Upper lobe of left lung (tissue), 6 donors: Measurements from ENCODE around the gene RASGRF2. TPM values are rescaled to one million over a fixed set of nuclear protein-coding genes. Genes with fewer than 3 reads are reported as not detected.

Experiments
- ATAC-seq, 2 donors: fragments of 200-7000 bp; cut with Tn5 transposase; one replicate each; pipeline ENCODE4 v1.9.1; 2022; ENCODE audit warnings: mild to moderate bottlenecking in 2 of 2, moderate library complexity in 2 of 2; ENCODE audit not compliant: low FRiP score in 2 of 2
- DNase-seq, 2 donors: peaks; one replicate each; pipeline ENCODE4 v3.0.0-alpha.2; 2019 to 2020
- H3K27ac ChIP-seq, 4 donors: fragments of 200-600 bp; sonication (generic); one replicate each; pipeline ENCODE4 v1.5.1; 2016 to 2019
- H3K27me3 ChIP-seq, 4 donors: fragments of 200-600 bp; sonication (generic); one replicate each; pipeline ENCODE4 v1.5.1; 2017 to 2019
- H3K36me3 ChIP-seq, 4 donors: fragments of 200-600 bp; sonication (generic); one replicate each; pipeline ENCODE4 v1.5.1; 2016 to 2019
- H3K4me1 ChIP-seq, 4 donors: fragments of 200-600 bp; sonication (generic); one replicate each; pipeline ENCODE4 v1.5.1; 2018 to 2019
- H3K4me3 ChIP-seq, 4 donors: fragments of 200-600 bp; sonication (generic); one replicate each; pipeline ENCODE4 v1.5.1; 2017 to 2019; ENCODE audit warnings: mild to moderate bottlenecking in 2 of 4, moderate library complexity in 1 of 4
- H3K9me3 ChIP-seq, 4 donors: fragments of 200-600 bp; sonication (generic); one replicate each; pipeline ENCODE4 v1.5.1; 2018 to 2019
- EP300 ChIP-seq, 4 donors: sonication (generic); formaldehyde crosslinking; IDR thresholded peaks; one replicate each; pipeline ENCODE4 v1.5.1; 2017; ENCODE audit warnings: antibody characterized with exemption in 4 of 4, control low read depth in 2 of 4
- POLR2A ChIP-seq, 4 donors: fragments of 450-650 bp; IDR thresholded peaks; one replicate each; pipeline ENCODE4 v1.5.1; 2016 to 2017; ENCODE audit warnings: antibody characterized with exemption in 4 of 4, mild to moderate bottlenecking in 2 of 4
- POLR2AphosphoS5 ChIP-seq, 2 donors: sonication (generic); formaldehyde crosslinking; IDR thresholded peaks; one replicate each; pipeline ENCODE4 v1.5.1; 2017; ENCODE audit warnings: antibody characterized with exemption in 2 of 2
- WGBS, 2 donors: methylation state at CpG; one replicate each; pipeline ENCODE4 v1.1.5; 2017 to 2018; 5-methylcytosine and 5-hydroxymethylcytosine counted together
- total RNA-seq, 6 donors: library from RNA; depleted of rRNA in 4 of 6; stranded (reverse); fragments of >200 nt in 4 of 6; gene quantifications; one replicate each; pipeline versions ENCODE4 v1.1.0 to v1.2.1, GENCODE V29; 2016 to 2021
- TF ChIP-seq, protein P1 (sequence below), 6 experiments: fragments of 450-650 bp in 4 of 6; fragments of 200-600 bp in 2 of 6; sonication (generic) in 2 of 6; IDR thresholded peaks; one replicate each; pipeline ENCODE4 v1.5.1; 2016 to 2019; ENCODE audit warnings: antibody characterized with exemption in 6 of 6
- donor health status: DM: no; HTN: no; CAD: no; lungs with moderate emphysema.
- donor health status: DM: no; HTN: yes; CAD: no; lungs with severe emphysema.

Gene RASGRF2
- total RNA-seq, 6 donors from 2014 or later = 1.5 to 10.5 (median 4.9) TPM

DNA sequence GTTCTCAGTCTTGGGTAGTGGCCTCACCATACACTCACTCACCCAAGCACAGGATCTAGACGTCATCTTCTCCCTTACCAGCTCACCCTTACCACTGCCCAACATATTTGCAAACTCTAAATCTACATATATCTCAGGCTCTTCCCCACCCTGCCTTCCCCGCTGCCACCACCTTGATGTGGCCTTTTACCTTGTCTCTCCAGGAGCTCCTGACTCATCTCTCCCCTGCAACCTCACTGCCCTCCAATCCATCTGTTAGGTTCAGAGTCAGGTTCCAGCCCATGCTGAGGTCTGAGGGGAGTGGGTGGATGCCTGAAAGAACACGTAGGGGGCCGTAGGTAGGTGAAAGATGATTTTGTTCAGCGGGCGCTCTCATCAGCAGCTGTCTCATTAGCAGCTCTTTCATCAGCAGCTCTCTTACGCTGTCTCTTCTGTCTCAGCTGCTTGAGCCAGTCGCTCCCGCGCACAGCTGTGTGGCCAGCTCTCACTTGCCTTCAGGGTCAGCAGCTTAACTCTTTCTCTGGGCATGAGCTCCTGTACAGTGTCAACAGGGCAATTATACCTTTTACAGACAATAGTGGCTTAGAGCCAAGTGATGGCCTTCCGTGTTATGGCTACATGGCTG, 249.8 kb downstream of the RASGRF2 start:
- Histone ChIP-seq H3K36me3 (no peaks in the 10 kb centered on the region), H3K27ac (no peak overlapping the region), H3K9me3 (no peaks in the 10 kb centered on the region), H3K4me3 (no peak overlapping the region), H3K27me3 (no peaks in the 10 kb centered on the region), H3K4me1 (no peaks in the 10 kb centered on the region)
- DNase-seq = no peak
- whole genome bisulfite sequencing, 2 donors = 86 to 89% methylated on average over 11 of the region's 11 CpGs
- no peak for ATAC-seq
- TF ChIP-seq POLR2AphosphoS5 (IDR thresholded peaks at IDR 0.05) (no peak), EP300 (IDR thresholded peaks at IDR 0.05) (no peak), POLR2A (IDR thresholded peaks at IDR 0.05) (no peak)
- TF ChIP-seq, protein P1, sequence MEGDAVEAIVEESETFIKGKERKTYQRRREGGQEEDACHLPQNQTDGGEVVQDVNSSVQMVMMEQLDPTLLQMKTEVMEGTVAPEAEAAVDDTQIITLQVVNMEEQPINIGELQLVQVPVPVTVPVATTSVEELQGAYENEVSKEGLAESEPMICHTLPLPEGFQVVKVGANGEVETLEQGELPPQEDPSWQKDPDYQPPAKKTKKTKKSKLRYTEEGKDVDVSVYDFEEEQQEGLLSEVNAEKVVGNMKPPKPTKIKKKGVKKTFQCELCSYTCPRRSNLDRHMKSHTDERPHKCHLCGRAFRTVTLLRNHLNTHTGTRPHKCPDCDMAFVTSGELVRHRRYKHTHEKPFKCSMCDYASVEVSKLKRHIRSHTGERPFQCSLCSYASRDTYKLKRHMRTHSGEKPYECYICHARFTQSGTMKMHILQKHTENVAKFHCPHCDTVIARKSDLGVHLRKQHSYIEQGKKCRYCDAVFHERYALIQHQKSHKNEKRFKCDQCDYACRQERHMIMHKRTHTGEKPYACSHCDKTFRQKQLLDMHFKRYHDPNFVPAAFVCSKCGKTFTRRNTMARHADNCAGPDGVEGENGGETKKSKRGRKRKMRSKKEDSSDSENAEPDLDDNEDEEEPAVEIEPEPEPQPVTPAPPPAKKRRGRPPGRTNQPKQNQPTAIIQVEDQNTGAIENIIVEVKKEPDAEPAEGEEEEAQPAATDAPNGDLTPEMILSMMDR (IDR thresholded peaks at IDR 0.05) = no peak

DNA sequence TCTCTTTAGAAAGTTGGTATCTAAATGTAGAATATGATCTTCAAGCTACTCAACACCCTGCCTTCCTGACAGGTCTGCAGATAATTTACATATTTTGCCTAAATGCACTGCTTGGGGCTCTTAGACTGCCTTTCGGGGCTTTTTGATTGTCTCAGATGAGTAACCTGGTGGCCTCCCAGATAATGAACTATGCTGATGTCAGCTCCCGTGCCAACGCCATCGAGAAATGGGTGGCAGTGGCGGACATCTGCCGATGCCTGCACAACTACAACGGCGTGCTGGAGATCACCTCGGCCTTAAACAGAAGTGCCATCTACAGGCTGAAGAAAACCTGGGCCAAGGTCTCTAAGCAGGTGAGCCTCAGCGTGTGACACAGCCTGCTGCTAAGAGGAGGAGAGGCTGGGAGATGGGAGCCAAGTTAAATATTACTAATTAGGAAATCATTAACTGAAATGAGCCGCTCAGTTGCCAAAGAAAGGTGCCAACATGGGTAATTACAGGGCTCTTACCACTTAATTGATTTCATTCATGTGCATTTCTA, 252.1 kb downstream of the RASGRF2 start:
- DNase-seq (peak in 1 of 2 donors; percentile 69), ATAC-seq (no peak)
- Histone ChIP-seq H3K9me3 (no peaks in the 10 kb centered on the region), H3K27me3 (no peaks in the 10 kb centered on the region), H3K4me1 (no peaks in the 10 kb centered on the region), H3K36me3 (no peaks in the 10 kb centered on the region), H3K4me3 (no peak overlapping the region), H3K27ac (no peak overlapping the region)
- WGBS, 2 donors = 74 to 88% methylated on average over 11 of the region's 11 CpGs
- TF ChIP-seq POLR2A (IDR thresholded peaks at IDR 0.05) (no peak), POLR2AphosphoS5 (IDR thresholded peaks at IDR 0.05) (no peak), EP300 (IDR thresholded peaks at IDR 0.05) (no peak)
- TF ChIP-seq, protein P1 (IDR thresholded peaks at IDR 0.05) = no peak

DNA sequence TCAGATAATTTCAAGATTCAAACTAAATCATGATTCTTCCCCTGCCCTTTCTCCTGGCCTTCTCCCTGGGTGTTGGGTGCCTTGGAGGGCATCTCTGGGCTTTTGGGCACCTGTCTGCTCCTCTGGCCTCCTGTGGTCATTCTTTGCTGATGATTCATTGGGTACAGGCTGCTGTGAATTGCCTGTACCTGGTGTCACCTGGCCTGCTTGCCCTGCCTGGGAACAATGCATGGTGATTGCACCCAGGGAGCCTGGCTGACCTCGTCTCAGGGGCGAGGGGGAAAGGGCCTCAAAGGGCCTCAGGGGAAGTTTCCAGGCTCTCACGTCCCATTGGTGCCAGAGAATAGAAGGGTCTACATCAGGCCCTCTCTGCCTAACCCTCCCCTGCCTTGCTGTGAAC, 252.9 kb downstream of the RASGRF2 start:
- Histone ChIP-seq H3K4me3 (no peak overlapping the region), H3K36me3 (no peaks in the 10 kb centered on the region), H3K27me3 (no peaks in the 10 kb centered on the region), H3K9me3 (no peaks in the 10 kb centered on the region), H3K27ac (no peak overlapping the region), H3K4me1 (no peaks in the 10 kb centered on the region)
- DNase-seq (peak in 1 of 2 donors; percentile 32), ATAC-seq (no peak)
- 80 to 83% methylated on average over 1 of the region's 3 CpGs for WGBS, 2 donors
- TF ChIP-seq POLR2AphosphoS5 (IDR thresholded peaks at IDR 0.05) (no peak), EP300 (IDR thresholded peaks at IDR 0.05) (no peak), POLR2A (IDR thresholded peaks at IDR 0.05) (no peak)
- TF ChIP-seq, protein P1 (IDR thresholded peaks at IDR 0.05) = no peak

GRCh38 chr5:81214848-81215247, 254.7 kb downstream of the RASGRF2 start:
- Histone ChIP-seq H3K4me3 (no peak overlapping the region), H3K27me3 (no peaks in the 10 kb centered on the region), H3K9me3 (no peaks in the 10 kb centered on the region), H3K36me3 (no peaks in the 10 kb centered on the region), H3K27ac (no peak overlapping the region), H3K4me1 (no peaks in the 10 kb centered on the region)
- TF ChIP-seq POLR2AphosphoS5 (IDR thresholded peaks at IDR 0.05) = no peak
- TF ChIP-seq, protein P1 (IDR thresholded peaks at IDR 0.05) = no peak
- no peak for TF ChIP-seq EP300 (IDR thresholded peaks at IDR 0.05)
- no peak for TF ChIP-seq POLR2A (IDR thresholded peaks at IDR 0.05)
- no peak for ATAC-seq
- WGBS, 2 donors = 87 to 91% methylated on average over 8 of the region's 8 CpGs
- no peak for DNase-seq

- no peaks in the 10 kb centered on the region for H3K27me3 ChIP-seq
- H3K4me1 ChIP-seq = no peaks in the 10 kb centered on the region
- no peaks in the 10 kb centered on the region for H3K36me3 ChIP-seq
- H3K9me3 ChIP-seq = no peaks in the 10 kb centered on the region
- no peak for ATAC-seq
- 60 to 78% methylated on average over 3 of the region's 3 CpGs for WGBS, 2 donors
- no peak overlapping the region for H3K27ac ChIP-seq
- TF ChIP-seq, protein P1 (IDR thresholded peaks at IDR 0.05) = no peak
- TF ChIP-seq EP300 (IDR thresholded peaks at IDR 0.05) (no peak), POLR2A (IDR thresholded peaks at IDR 0.05) (no peak), POLR2AphosphoS5 (IDR thresholded peaks at IDR 0.05) (no peak)
- no peak for DNase-seq
- no peak overlapping the region for H3K4me3 ChIP-seq
These were observed 256.0 kb downstream of the RASGRF2 start for GRCh38 chr5:81216152-81216551.
